Activated T-helper 1 cell treated with anti-CD3 and anti-CD28 coated beads, Interleukin-12 subunit alpha, Interleukin-12 subunit beta, Interleukin-2, Interleukin-4 antibody, amounts not matched to agents 30 ng/mL and 10 ng/mL and 1 ng/mL, durations not matched to agents 14 hours and 24 hours and 36 hours (primary cell): ENCODE data around the gene FBXL16. TPM values are rescaled to one million over a fixed set of nuclear protein-coding genes. Genes with fewer than 3 reads are reported as not detected.

ENCODE experiments used
- DNase-seq: peaks from one replicate; pipeline ENCODE4 v3.0.0; 2021; ENCODE audit warnings: low spot score
- H3K27ac Mint-ChIP-seq: one replicate; pipeline ENCODE4 v1.8.0; 2021; ENCODE audit warnings: mild to moderate bottlenecking, mixed read lengths
- H3K27me3 Mint-ChIP-seq: one replicate; pipeline ENCODE4 v1.8.0; 2022; ENCODE audit warnings: mild to moderate bottlenecking, moderate library complexity, mixed read lengths; ENCODE audit not compliant: insufficient read depth
- H3K36me3 Mint-ChIP-seq: one replicate; pipeline ENCODE4 v1.8.0; 2021; ENCODE audit warnings: low read depth, mixed read lengths
- H3K4me1 Mint-ChIP-seq: one replicate; pipeline ENCODE4 v1.8.0; 2021; ENCODE audit warnings: low read depth, mixed read lengths
- H3K4me3 Mint-ChIP-seq: one replicate; pipeline ENCODE4 v1.8.0; 2021; ENCODE audit warnings: mild to moderate bottlenecking, moderate library complexity, mixed read lengths
- H3K9me3 Mint-ChIP-seq: one replicate; pipeline ENCODE4 v1.8.0; 2021; ENCODE audit warnings: mixed read lengths
- intact Hi-C: fragments of 100-400 bp; cut with micrococcal nuclease; formaldehyde crosslinking; loops from one replicate; pipeline ENCODE4 v1.15.1; 2024
- total RNA-seq: library from RNA; stranded (reverse); gene quantifications from 2 replicates; pipeline ENCODE4 v1.2.3, GENCODE V29; 2022

FBXL16 gene
- total RNA-seq, 1 donor from 2014 or later, result 7.6 TPM

DNA sequence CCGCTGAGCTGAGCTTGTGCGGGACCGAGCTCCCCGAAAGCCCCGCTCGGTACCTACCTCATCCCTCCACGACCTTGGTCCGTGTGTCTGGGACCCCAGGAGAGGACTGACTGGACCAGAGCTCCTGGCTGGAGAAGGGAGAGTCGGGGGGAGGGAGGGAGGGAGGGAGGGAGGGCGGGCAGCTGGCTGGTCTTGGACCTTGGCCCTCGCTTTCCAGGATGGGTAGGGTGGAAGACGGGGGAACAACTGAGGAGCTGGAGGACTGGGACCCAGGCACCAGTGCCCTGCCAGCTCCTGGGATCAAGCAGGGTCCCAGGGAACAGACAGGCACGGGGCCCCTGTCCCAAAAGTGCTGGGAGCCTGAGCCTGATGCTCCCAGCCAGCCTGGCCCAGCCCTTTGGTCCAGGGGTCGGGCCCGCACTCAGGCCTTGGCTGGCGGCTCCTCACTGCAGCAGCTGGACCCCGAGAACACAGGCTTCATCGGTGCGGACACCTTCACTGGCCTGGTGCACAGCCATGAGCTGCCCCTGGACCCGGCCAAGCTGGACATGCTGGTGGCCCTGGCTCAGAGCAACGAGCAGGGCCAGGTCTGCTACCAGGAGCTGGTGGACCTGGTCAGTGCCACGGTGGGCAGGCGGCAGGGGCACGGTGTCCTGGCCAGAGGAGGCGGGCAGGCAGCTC lies 29.6 kb downstream of the FBXL16 start:
- DNase-seq, result no peak
- Mint-ChIP-seq H3K4me3 (no peak overlapping the region), H3K27me3 (peaks cover 7% of the 10 kb centered on the region), H3K4me1 (no peaks in the 10 kb centered on the region), H3K36me3 (peaks cover 6% of the 10 kb centered on the region), H3K27ac (no peak overlapping the region), H3K9me3 (no peaks in the 10 kb centered on the region)
- intact Hi-C loops, result no loop called here

DNA sequence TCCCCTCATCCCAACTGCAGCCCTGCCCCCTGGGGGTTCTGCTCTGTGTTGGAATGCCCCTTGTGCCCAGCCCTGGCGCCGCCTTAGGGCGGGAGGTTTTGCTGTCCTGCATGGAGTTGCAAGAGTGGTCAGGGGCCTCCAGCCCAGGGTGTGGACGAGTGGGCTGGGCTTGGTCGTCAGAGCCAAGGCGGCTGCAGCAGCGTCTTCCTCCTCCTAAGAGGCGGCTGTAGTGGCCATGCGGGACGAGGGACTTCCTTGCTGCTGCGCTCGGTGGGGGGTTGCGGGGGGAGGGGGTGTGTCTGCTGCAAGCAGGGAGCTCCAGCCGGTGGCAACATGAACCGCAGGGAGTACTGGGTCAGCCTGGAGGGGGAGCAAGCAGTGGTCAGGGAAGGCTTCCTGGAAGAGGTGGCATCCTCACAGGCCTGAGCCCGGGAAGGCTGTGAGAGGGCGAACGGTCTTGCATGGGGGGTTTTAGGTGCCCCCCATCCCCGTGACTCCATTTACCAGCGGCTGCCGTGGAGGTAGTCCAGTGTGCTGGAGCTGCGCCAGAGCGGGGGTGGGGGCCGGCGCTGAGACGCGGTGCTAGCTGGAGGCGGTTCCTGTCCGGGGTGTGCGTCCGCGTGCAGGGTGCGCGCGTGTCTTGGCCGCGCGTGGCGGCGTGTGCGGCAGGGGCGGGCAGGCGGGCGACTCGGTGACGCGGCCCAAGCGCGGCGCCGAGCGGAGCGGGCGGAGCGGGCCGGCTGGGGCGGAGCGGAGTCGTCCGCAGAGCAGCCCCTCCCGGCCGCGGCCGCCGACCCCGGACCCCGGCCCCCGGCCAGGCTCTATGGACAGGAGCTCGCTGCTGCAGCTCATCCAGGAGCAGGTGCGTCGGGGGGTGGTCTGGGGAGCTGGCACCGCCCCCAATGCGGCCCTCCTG lies 30.4 kb downstream of the FBXL16 start, which contains the start of gene RHBDL1:
TSS of gene RHBDL1 (plus strand) at position 704 of the 916 bp plus-strand sequence. CDS start at position 824, 120 bp downstream.
- no peak for DNase-seq
- Mint-ChIP-seq H3K4me1 (no peaks in the 10 kb centered on the region), H3K4me3 (no peak within 1 kb of the TSS), H3K36me3 (peaks cover 7% of the 10 kb centered on the region), H3K27ac (no peak within 1 kb of the TSS), H3K9me3 (no peaks in the 10 kb centered on the region), H3K27me3 (peaks cover 7% of the 10 kb centered on the region)
- intact Hi-C loops, result no loop called here

DNA sequence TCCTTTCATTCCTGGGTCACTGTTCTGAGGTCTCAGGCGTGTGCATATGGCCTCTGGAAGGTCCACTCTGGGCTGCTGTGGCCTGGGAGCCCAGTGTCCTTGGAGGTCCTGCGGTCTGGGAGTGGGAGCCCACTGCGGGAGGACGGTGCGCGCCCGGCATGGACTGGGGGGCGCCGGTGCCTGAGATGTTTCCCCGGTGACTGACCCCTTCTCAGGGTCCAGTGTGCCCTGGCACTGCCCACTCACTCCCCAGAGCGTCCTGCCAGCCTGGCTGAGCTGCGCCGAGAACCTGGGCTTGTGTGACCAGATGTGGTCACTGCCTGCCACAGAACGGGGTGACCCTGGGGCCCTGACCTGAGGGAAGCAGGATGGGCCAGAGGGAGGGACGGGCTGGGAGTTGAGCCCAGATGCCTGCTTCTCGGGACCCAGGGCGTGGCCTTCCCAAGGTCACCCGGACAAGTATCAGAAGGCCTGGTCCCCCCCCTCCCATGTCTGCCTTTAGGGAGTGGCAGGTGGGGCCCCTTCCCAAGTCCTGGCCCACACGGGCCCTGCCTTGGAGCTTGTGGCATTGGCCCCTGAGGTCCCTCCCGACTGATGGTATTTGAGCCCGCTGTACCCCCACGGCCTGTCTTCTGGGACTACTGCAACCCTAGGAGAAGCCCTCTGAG lies 31.3 kb downstream of the FBXL16 start:
- DNase-seq, result no peak
- intact Hi-C loops, result no loop called here
- H3K4me1 Mint-ChIP-seq, result no peaks in the 10 kb centered on the region
- H3K27ac Mint-ChIP-seq, result no peak overlapping the region
- no peak overlapping the region for H3K4me3 Mint-ChIP-seq
- no peaks in the 10 kb centered on the region for H3K9me3 Mint-ChIP-seq
- H3K36me3 Mint-ChIP-seq, result peaks cover 11% of the 10 kb centered on the region
- peaks cover 7% of the 10 kb centered on the region for H3K27me3 Mint-ChIP-seq

DNA sequence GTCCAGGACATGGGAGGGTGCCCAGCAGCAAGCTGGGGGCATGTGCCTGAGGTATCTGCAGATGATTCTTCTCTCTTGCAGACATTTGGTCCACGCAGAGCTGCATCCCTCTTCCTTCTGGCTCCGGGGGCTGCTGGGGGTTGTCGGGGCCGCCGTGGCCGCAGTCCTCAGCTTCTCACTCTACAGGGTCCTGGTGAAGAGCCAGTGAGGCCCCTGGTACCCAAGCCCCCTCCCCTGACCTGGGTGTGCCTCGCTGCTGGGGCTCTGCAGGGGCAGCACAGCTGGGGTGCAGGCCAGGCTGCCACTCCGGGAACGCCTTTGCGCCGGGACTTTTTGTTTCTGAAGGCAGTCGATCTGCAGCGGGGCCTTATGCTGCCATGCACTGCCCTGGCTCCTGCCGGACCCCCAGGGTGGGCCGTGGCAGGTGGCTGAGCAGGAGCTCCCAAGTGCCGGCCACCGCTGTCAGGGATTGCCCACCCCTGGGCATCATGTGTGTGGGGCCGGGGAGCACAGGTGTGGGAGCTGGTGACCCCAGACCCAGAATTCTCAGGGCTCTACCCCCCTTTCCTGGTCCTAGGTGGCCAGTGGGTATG lies 32.1 kb downstream of the FBXL16 start:
- Mint-ChIP-seq H3K9me3 (no peaks in the 10 kb centered on the region), H3K36me3 (peaks cover 11% of the 10 kb centered on the region), H3K27ac (no peak overlapping the region), H3K27me3 (peaks cover 7% of the 10 kb centered on the region), H3K4me1 (no peaks in the 10 kb centered on the region), H3K4me3 (no peak overlapping the region)
- no peak for DNase-seq
- intact Hi-C loops, result no loop called here

DNA sequence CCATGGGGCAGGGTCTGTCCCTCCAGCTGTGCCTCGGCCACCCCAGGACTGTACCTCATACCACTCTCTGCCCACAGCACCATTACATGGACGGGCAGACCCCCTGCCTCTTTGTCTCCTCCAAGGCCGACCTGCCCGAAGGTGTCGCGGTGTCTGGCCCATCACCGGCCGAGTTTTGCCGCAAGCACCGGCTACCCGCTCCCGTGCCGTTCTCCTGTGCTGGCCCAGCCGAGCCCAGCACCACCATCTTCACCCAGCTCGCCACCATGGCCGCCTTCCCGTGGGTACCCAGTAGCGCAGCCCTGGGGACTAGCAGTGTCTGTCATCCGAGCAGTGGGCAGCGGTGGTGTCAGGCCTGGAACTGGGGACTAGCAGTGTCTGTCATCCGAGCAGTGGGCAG lies 32.8 kb downstream of the FBXL16 start:
- Mint-ChIP-seq H3K4me3 (no peak overlapping the region), H3K9me3 (no peaks in the 10 kb centered on the region), H3K27me3 (peaks cover 7% of the 10 kb centered on the region), H3K36me3 (peaks cover 11% of the 10 kb centered on the region), H3K27ac (no peak overlapping the region), H3K4me1 (no peaks in the 10 kb centered on the region)
- DNase-seq, result no peak
- intact Hi-C loops, result no loop called here

DNA sequence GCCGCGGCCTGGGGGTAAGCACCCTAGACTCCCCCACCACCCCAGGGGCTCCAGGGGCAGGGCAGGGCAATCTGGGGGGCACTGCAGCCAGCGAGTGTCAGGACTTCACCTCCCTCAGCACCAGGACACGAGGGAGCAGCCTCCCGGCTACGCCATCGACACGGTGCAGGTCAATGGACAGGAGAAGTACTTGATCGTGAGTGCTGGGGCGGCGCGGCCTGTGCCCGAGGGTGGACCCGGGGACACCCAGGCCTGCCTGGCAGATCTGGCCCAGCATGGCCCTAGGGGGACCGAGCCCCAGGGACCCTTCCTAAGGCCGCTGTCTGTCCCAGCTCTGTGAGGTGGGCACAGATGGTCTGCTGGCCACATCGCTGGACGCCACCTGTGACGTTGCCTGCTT lies 33.2 kb downstream of the FBXL16 start:
- Mint-ChIP-seq H3K4me3 (no peak overlapping the region), H3K27ac (no peak overlapping the region), H3K9me3 (no peaks in the 10 kb centered on the region), H3K4me1 (peaks cover 4% of the 10 kb centered on the region), H3K36me3 (peaks cover 11% of the 10 kb centered on the region), H3K27me3 (peaks cover 7% of the 10 kb centered on the region)
- DNase-seq, result no peak
- intact Hi-C loops, result no loop called here

DNA sequence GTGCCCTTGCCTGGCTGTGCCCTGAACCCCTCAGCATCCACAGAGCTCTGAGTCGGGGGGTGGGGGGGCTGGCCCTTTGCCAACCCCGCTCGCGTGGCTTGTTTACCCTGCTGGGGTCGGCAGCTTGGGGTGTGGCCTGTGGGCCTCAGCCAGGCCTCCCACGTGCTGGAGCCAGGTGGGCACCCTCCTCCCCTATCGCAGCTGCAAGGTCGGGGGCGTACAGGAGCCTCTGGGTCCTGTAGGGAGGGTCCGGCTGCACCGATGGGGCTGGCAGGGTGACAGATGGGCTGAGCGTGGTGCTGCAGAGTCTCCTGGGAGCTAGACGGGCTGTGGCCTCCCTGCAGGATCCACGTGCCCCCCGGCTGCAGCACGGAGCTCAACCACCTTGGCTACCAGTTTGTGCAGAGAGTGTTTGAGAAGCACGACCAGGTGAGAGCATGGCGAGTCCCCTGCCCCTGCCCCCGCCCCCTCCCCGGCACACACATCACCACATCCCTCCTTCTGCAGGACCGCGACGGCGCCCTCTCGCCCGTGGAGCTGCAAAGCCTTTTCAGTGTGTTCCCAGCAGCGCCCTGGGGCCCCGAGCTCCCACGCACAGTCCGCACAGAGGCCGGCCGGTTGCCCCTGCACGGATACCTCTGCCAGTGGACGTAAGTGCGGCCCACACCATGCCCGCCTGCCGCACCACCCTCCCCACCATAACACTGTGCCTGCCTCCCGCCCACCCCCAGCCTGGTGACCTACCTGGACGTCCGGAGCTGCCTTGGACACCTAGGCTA lies 34.1 kb downstream of the FBXL16 start:
- intact Hi-C loops, result no loop called here
- Mint-ChIP-seq H3K36me3 (peaks cover 11% of the 10 kb centered on the region), H3K27me3 (peaks cover 7% of the 10 kb centered on the region), H3K9me3 (no peaks in the 10 kb centered on the region), H3K4me3 (peak overlapping the region; percentile 15), H3K27ac (no peak overlapping the region), H3K4me1 (peaks cover 4% of the 10 kb centered on the region)
- DNase-seq, result no peak

DNA sequence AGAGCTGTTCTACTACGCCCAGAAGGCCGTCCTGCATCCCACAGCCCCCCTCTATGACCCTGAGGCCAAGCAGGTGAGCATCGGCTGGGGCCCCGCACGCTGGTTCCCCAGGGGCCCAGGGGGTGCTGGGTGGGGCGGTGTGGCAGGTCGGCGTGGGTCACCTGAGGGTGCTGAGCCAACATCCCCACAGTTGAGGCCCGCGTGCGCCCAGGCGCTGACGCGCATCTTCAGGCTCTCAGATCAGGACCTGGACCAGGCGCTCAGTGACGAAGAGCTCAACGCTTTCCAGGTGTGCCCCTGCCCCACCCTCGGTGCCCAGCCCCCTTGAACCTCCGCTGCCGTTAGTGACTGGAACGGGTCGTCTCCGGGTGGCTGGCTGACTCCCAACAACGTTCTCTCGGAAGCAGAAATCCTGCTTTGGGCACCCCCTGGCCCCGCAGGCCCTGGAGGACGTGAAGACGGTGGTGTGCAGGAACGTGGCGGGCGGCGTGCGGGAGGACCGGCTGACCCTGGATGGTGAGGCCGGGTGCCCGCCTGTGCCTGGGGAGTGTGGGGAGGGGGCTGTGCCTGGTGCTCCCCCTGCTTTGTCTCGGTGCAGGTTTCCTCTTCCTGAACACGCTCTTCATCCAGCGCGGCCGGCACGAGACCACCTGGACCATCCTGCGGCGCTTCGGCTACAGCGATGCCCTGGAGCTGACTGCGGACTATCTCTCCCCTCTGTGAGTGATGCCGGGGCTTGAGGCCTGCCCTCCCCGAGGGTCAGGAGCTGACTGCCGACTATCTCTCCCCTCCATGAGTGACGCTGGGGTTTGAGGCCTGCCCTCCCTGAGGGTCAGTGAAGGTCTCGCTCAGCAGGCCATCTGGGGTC lies 34.9 kb downstream of the FBXL16 start:
- DNase-seq, result no peak
- Mint-ChIP-seq H3K9me3 (no peaks in the 10 kb centered on the region), H3K27ac (no peak overlapping the region), H3K36me3 (peaks cover 11% of the 10 kb centered on the region), H3K4me1 (peaks cover 4% of the 10 kb centered on the region), H3K4me3 (peak overlapping the region; percentile 85), H3K27me3 (peaks cover 7% of the 10 kb centered on the region)
- intact Hi-C loops, result no loop called here

DNA sequence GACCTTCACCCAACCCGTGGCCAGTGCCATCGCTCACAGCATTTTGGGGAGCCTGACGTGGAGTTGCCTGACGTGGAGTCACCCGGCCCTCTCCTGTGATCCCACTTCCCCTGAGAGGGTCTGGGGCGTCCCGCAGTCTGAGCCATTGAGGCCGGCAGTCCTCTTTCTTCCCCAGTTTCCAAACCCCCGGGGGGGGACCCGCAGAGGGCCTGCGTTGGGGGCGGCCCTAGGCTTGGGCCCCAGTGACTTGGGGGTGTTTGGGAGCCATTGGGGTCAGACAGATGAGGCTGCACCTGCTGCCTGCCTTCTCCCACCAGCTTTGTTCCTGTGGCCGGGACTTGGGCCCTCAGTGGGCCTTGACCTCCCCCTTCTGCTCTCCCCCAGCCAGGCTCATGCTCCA lies 35.9 kb downstream of the FBXL16 start:
- Mint-ChIP-seq H3K27ac (no peak overlapping the region), H3K4me3 (peak overlapping the region; percentile 85), H3K36me3 (peaks cover 11% of the 10 kb centered on the region), H3K27me3 (no peaks in the 10 kb centered on the region), H3K9me3 (no peaks in the 10 kb centered on the region), H3K4me1 (peaks cover 4% of the 10 kb centered on the region)
- intact Hi-C loops, result no loop called here
- DNase-seq, result no peak

DNA sequence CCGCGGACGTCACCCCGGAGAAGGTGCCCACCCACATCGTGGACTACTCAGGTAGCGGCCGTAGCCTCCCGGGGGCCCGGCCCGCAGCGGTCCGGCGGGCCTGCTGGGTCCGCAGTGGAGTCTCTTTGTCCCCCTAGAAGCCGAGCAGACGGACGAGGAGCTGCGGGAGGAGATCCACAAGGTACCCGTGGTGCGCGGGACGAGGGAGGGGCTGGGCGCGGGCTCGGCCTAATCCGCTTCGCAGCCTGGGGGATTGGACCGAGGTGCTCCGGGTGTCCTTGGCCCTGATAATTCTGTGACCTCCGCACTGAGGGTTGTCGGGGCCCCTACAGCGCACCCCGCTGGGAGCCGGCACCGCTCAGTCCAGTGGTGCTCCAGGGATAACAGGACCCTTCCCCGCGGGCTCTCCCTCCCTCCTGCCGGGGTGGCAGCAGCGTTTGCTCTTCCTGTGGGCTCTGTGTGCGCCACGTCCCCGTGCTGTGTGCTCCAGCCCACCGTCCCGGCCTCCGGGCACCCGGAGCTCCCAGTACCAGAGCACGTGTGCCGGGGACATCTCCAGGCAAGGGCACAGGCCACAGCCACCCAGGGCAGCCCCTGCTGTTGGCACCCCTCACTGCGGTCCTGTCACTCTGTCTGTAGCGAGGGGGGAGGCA lies 37.0 kb downstream of the FBXL16 start:
- no peaks in the 10 kb centered on the region for H3K9me3 Mint-ChIP-seq
- intact Hi-C loops, result loop anchor here (1.0 kb wide), 1 partner anchor 32 kb away; the partner anchor contains the start of gene METTL26
- H3K36me3 Mint-ChIP-seq, result peaks cover 11% of the 10 kb centered on the region
- peaks cover 4% of the 10 kb centered on the region for H3K4me1 Mint-ChIP-seq
- no peaks in the 10 kb centered on the region for H3K27me3 Mint-ChIP-seq
- no peak overlapping the region for H3K27ac Mint-ChIP-seq
- DNase-seq, result no peak
- H3K4me3 Mint-ChIP-seq, result peak overlapping the region; percentile 85
